OCI-LY3 (cell line): ENCODE measurements around the gene CCDC170.

Experiments
- H2AFZ ChIP-seq: fragments of 200-600, 300-600 bp; shearing (Covaris generic); 2 replicates; pipeline ENCODE4 v1.6.0; 2014; ENCODE audit warnings: antibody characterized with exemption, low read depth, low read length
- H3K27ac ChIP-seq: fragments of 200-600, 300-600 bp; sonication (generic); 2 replicates; pipeline ENCODE4 v1.5.1; 2014; ENCODE audit warnings: mild to moderate bottlenecking, low read length, moderate library complexity, mixed read lengths
- H3K27me3 ChIP-seq: fragments of 200-600, 300-600 bp; sonication (generic); 2 replicates; pipeline ENCODE4 v1.6.1; 2014; ENCODE audit warnings: low read depth, low read length, mixed read lengths
- H3K36me3 ChIP-seq: fragments of 200-600, 300-600 bp; sonication (generic); replicated peaks from 2 replicates; pipeline ENCODE3; 2014; ENCODE audit warnings: low read depth, low read length, mixed read lengths
- H3K4me1 ChIP-seq: fragments of 300-600, 200-600 bp; sonication (generic); 2 replicates; pipeline ENCODE4 v1.6.1; 2014; ENCODE audit warnings: low read length, mixed read lengths
- H3K4me2 ChIP-seq: fragments of 200-600, 300-600 bp; sonication (generic); 2 replicates; pipeline ENCODE4 v1.6.1; 2014; ENCODE audit warnings: low read length, mixed read lengths
- H3K4me3 ChIP-seq: fragments of 300-600, 200-600 bp; sonication (generic); 2 replicates; pipeline ENCODE4 v1.5.1; 2014; ENCODE audit warnings: antibody characterized with exemption, mild to moderate bottlenecking, low read length, moderate library complexity
- H3K79me2 ChIP-seq: fragments of 300-600, 200-600 bp; shearing (Covaris generic); 2 replicates; pipeline ENCODE4 v1.6.1; 2014; ENCODE audit warnings: mild to moderate bottlenecking, low read length, mixed read lengths
- H3K9ac ChIP-seq: fragments of 300-600, 200-600 bp; shearing (Covaris generic); 2 replicates; pipeline ENCODE4 v1.6.0; 2014; ENCODE audit warnings: mild to moderate bottlenecking, low read length, moderate library complexity
- H3K9me3 ChIP-seq: fragments of 200-600, 300-600 bp; shearing (Covaris generic); 2 replicates; pipeline ENCODE4 v1.6.1; 2014; ENCODE audit warnings: low read length, mixed read lengths; ENCODE audit not compliant: insufficient read depth
- H4K20me1 ChIP-seq: fragments of 200-600, 300-600 bp; sonication (generic); 2 replicates; pipeline ENCODE4 v1.6.1; 2016; ENCODE audit warnings: low read length, mixed read lengths; ENCODE audit not compliant: insufficient read depth
- EZH2phosphoT487 ChIP-seq: fragments of 200-600 bp; shearing (Covaris generic); IDR thresholded peaks from 2 replicates; pipeline ENCODE4 v1.6.1; 2018; ENCODE audit warnings: antibody characterized with exemption, mixed run types, low read depth
- TF ChIP-seq, protein P1 (sequence below): fragments of 200-600, 300-600 bp; sonication (generic); IDR thresholded peaks from 2 replicates; pipeline ENCODE4 v1.5.1; 2014; ENCODE audit warnings: antibody characterized with exemption, low read length, low read depth

CCDC170 gene

GRCh38 chr6:151658091-151658490 lies 164.3 kb downstream of the CCDC170 start:
- no peaks in the 10 kb centered on the region for H3K27me3 ChIP-seq
- no peak overlapping the region for H2AFZ ChIP-seq

DNA sequence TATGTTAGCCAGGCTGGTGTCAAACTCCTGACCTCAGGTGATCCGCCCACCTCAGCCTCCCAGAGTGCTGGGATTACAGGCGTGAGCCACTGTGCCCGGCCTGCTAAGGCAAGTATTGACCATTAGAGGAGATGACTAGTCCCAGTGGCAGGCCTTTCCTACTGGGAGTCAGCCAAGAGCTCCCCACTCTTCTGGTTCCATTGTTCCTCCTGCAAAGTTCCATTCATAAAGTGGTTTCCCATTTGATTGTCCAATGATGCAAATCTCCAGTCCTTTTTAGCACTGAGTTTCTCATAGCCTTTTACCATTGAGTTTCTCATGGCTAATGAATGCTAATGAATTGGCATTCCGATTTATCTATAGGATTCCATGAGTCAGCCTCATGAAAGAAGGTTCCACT lies 165.4 kb downstream of the CCDC170 start:
- Histone ChIP-seq H3K27me3 (no peaks in the 10 kb centered on the region), H3K79me2 (no peaks in the 10 kb centered on the region), H2AFZ (no peak overlapping the region), H3K36me3 (no peaks in the 10 kb centered on the region), H3K27ac (no peak overlapping the region), H3K9me3 (0 out of 2 replicates have a peak, but pooled peaks cover 5% of the 10 kb centered on the region), H4K20me1 (no peaks in the 10 kb centered on the region), H3K9ac (no peak overlapping the region), H3K4me2 (no peak overlapping the region), H3K4me1 (no peaks in the 10 kb centered on the region), H3K4me3 (no peak overlapping the region)
- no peak for TF ChIP-seq EZH2phosphoT487
- TF ChIP-seq, protein P1, sequence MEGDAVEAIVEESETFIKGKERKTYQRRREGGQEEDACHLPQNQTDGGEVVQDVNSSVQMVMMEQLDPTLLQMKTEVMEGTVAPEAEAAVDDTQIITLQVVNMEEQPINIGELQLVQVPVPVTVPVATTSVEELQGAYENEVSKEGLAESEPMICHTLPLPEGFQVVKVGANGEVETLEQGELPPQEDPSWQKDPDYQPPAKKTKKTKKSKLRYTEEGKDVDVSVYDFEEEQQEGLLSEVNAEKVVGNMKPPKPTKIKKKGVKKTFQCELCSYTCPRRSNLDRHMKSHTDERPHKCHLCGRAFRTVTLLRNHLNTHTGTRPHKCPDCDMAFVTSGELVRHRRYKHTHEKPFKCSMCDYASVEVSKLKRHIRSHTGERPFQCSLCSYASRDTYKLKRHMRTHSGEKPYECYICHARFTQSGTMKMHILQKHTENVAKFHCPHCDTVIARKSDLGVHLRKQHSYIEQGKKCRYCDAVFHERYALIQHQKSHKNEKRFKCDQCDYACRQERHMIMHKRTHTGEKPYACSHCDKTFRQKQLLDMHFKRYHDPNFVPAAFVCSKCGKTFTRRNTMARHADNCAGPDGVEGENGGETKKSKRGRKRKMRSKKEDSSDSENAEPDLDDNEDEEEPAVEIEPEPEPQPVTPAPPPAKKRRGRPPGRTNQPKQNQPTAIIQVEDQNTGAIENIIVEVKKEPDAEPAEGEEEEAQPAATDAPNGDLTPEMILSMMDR, result no peak

More at GRCh38 chr6:151658091-151658490, 164.3 kb downstream of the CCDC170 start:
- Histone ChIP-seq H3K36me3 (no peaks in the 10 kb centered on the region), H3K9ac (no peak overlapping the region), H3K27ac (no peak overlapping the region), H3K9me3 (0 out of 2 replicates have a peak, but pooled peaks cover 5% of the 10 kb centered on the region), H3K79me2 (no peaks in the 10 kb centered on the region), H4K20me1 (no peaks in the 10 kb centered on the region), H3K4me2 (no peak overlapping the region), H3K4me1 (no peaks in the 10 kb centered on the region), H3K4me3 (no peak overlapping the region)
- TF ChIP-seq EZH2phosphoT487, result no peak
- TF ChIP-seq, protein P1, result no peak

GRCh38 chr6:151661509-151661908 lies 167.7 kb downstream of the CCDC170 start:
- no peaks in the 10 kb centered on the region for H3K79me2 ChIP-seq
- H2AFZ ChIP-seq, result no peak overlapping the region
- H3K4me1 ChIP-seq, result no peaks in the 10 kb centered on the region
- no peaks in the 10 kb centered on the region for H4K20me1 ChIP-seq
- H3K9me3 ChIP-seq, result no peaks in the 10 kb centered on the region
- TF ChIP-seq, protein P1, result no peak
- TF ChIP-seq EZH2phosphoT487, result no peak
- no peak overlapping the region for H3K27ac ChIP-seq
- H3K36me3 ChIP-seq, result no peaks in the 10 kb centered on the region
- peaks cover 13% of the 10 kb centered on the region for H3K27me3 ChIP-seq
- H3K9ac ChIP-seq, result no peak overlapping the region
- H3K4me2 ChIP-seq, result no peak overlapping the region
- H3K4me3 ChIP-seq, result no peak overlapping the region

DNA sequence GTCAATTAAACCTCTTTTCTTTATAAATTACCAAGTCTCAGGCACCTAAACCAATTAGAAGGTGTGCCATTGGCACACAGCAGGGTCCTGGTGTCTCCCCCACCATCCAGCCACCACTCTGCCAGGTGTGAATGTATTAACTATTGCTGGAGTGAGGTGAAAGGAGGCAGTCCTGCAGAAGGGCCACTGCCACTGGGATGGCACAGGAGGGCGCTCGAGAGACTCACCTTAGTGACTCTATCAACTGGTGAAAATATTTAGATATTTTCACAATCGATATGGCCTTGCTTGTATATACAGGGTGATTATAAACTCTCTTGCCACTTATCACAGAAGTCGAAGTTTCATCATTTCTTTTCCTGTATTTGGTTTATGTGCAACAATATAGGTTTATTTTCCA lies 168.1 kb downstream of the CCDC170 start:
- Histone ChIP-seq H3K36me3 (no peaks in the 10 kb centered on the region), H3K9ac (no peak overlapping the region), H3K4me3 (no peak overlapping the region), H3K27ac (no peak overlapping the region), H3K4me2 (no peak overlapping the region), H4K20me1 (no peaks in the 10 kb centered on the region), H3K4me1 (no peaks in the 10 kb centered on the region), H3K9me3 (no peaks in the 10 kb centered on the region), H3K79me2 (no peaks in the 10 kb centered on the region), H2AFZ (no peak overlapping the region), H3K27me3 (peaks cover 13% of the 10 kb centered on the region)
- TF ChIP-seq, protein P1, result peak; percentile 34
- no peak for TF ChIP-seq EZH2phosphoT487
